Testis (tissue), 3 donors: ENCODE results near the gene APOBEC3A. TPM values are rescaled to one million over a fixed set of nuclear protein-coding genes. Genes with fewer than 3 reads are reported as not detected.
"Not testable (repeated sequence)": the region's sequence is repeated elsewhere in the genome, so short reads cannot be mapped to it uniquely, and the experiment has no call there.

ENCODE experiments used
- DNase-seq: peaks from one replicate; pipeline ENCODE4 v3.0.0-alpha.2; 2019
- H3K27ac ChIP-seq, 2 donors: fragments of 200-600 bp; sonication (generic); one replicate each; pipeline ENCODE4 v1.5.1; 2019
- H3K27me3 ChIP-seq: fragments of 200-600 bp; sonication (generic); one replicate; pipeline ENCODE4 v1.5.1; 2019
- H3K36me3 ChIP-seq: fragments of 200-600 bp; sonication (generic); one replicate; pipeline ENCODE4 v1.5.1; 2017; ENCODE audit warnings: low read depth; ENCODE audit errors: missing control alignments
- H3K4me1 ChIP-seq: fragments of 200-600 bp; sonication (generic); one replicate; pipeline ENCODE4 v1.5.1; 2019
- H3K4me3 ChIP-seq, 2 donors: fragments of 200-600 bp; sonication (generic); one replicate each; pipeline ENCODE4 v1.5.1; 2017 to 2019
- H3K9me3 ChIP-seq: fragments of 200-600 bp; sonication (generic); one replicate; pipeline ENCODE4 v1.5.1; 2017
- POLR2A ChIP-seq: fragments of 450-650 bp; IDR thresholded peaks from one replicate; pipeline ENCODE4 v1.6.1; 2017; ENCODE audit warnings: antibody characterized with exemption, mild to moderate bottlenecking, moderate library complexity
- WGBS, 2 donors: methylation state at CpG; one replicate each; pipeline ENCODE4 v1.1.5; 2018; 5-methylcytosine and 5-hydroxymethylcytosine counted together
- intact Hi-C: fragments of 100-400 bp; cut with DNase I; formaldehyde crosslinking; loops from one replicate; pipeline ENCODE4 v1.15.1; 2023; ENCODE audit warnings: low total_unique reads
- polyA plus RNA-seq: library from polyadenylated mRNA; stranded (reverse); fragments of 350-450 nt; fragmentation: Illumina TruSeq; extraction: RNeasy Lipid Tissue Mini Kit (QIAGEN cat#74804); gene quantifications from one replicate; pipeline ENCODE4 v1.2.3, GENCODE V29; 2014; ENCODE audit warnings: low read depth, low replicate concordance; ENCODE audit not compliant: insufficient read depth
- total RNA-seq, 2 donors: library from RNA; depleted of rRNA; stranded (reverse); fragments of >200 nt; gene quantifications; one replicate each; pipeline ENCODE4 v1.2.3, GENCODE V29; 2016
- TF ChIP-seq, protein P1 (sequence below), 3 experiments: fragments of 450-650 bp in 2 of 3; fragments of 200-600 bp in 1 of 3; sonication (generic) in 1 of 3; IDR thresholded peaks; one replicate each; pipeline ENCODE4 v1.5.1; 2016 to 2019; ENCODE audit warnings: antibody characterized with exemption in 3 of 3, mild to moderate bottlenecking in 2 of 3, moderate library complexity in 1 of 3

The APOBEC3A gene
- total and polyA plus RNA-seq, 3 donors from 2014 or later, result 0.50 to 1.1 TPM; not detected in 1

DNA sequence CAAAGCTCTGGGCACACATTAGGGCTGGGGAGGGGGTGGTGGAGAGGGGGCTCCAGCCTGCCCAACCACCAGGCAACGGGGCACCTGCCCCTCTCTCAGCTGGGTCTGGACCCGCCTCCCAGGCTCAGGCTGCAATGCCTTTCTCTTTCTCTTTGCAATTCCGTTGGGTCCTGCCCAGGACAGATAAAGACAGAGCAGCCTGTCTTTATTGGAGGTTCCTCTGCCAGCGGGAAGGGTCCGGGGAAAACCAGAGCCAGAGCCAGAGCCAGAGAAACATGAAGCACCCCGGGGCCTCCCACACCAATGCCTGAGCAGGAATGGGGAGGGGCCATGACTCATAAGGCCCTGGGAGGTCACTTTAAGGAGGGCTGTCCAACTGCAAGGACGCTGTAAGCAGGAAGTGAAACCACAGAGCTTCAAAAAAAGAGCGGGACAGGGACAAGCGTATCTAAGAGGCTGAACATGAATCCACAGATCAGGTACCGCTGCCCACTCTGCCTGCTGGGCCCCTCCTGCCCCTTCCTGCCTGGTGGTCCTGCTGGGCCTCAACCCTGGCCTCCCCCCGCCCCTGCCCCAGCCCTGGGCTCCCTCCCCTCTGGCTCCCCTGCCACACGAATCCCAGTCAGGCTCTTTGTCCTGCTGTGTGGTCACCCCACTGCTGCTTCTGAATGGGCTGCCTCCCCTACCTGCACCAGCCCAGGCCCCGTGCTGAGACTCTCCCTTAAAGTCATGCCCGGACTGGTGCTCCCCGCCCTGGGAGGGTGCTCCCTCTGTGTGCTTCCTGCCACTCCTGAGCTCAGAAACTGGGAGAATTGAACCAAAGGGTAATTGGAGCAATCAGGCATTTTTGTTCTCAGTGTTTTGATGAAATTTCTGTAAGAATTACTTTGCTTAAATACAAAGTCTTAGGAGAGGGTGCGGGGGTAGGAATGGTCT lies 24.9 kb downstream of the APOBEC3A start, which contains the start of gene APOBEC3B:
Gene APOBEC3B (plus strand): TSS at position 356 of the 936 bp plus-strand sequence. CDS start 107 bp downstream, at position 463.
- H3K27ac ChIP-seq, result peak within 1 kb of the TSS in 1 of 2 donors; percentile 29

DNA sequence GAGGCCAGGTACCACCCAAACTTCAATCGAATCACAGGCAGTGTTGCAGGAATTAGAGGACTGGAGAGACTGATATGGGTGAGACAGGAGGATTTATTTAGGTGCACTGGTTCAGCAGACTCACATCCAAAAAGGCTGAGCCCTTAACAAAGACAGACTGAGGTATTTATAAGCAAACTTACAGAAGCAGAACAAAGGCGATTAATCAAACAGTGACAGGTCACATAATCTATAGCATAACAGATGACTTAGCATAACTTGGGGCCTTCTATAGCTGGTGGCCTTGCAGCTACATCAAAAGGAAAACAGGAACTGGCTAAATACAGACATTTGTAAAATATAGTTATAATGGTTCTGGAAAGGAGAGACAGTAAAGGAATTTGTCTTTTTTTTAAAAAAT lies 26.8 kb downstream of the APOBEC3A start:
- no peak overlapping the region for H3K27ac ChIP-seq
- TF ChIP-seq, protein P1, sequence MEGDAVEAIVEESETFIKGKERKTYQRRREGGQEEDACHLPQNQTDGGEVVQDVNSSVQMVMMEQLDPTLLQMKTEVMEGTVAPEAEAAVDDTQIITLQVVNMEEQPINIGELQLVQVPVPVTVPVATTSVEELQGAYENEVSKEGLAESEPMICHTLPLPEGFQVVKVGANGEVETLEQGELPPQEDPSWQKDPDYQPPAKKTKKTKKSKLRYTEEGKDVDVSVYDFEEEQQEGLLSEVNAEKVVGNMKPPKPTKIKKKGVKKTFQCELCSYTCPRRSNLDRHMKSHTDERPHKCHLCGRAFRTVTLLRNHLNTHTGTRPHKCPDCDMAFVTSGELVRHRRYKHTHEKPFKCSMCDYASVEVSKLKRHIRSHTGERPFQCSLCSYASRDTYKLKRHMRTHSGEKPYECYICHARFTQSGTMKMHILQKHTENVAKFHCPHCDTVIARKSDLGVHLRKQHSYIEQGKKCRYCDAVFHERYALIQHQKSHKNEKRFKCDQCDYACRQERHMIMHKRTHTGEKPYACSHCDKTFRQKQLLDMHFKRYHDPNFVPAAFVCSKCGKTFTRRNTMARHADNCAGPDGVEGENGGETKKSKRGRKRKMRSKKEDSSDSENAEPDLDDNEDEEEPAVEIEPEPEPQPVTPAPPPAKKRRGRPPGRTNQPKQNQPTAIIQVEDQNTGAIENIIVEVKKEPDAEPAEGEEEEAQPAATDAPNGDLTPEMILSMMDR (IDR thresholded peaks at IDR 0.05), result no peak
- H3K27me3 ChIP-seq, result no peaks in the 10 kb centered on the region
- no peaks in the 10 kb centered on the region for H3K9me3 ChIP-seq
- no peaks in the 10 kb centered on the region for H3K36me3 ChIP-seq
- no peak overlapping the region for H3K4me3 ChIP-seq
- WGBS, 2 donors, result 88 to 96% methylated on average over 2 of the region's 2 CpGs
- intact Hi-C loops, result no loop called here
- H3K4me1 ChIP-seq, result peaks cover 19% of the 10 kb centered on the region
- DNase-seq, result no peak

More for the DNA sequence above, 24.9 kb downstream of the APOBEC3A start, which contains the start of gene APOBEC3B:
- Histone ChIP-seq H3K36me3 (no peaks in the 10 kb centered on the region), H3K9me3 (no peaks in the 10 kb centered on the region), H3K4me3 (peak within 1 kb of the TSS; percentile 15 to 20), H3K4me1 (peaks cover 19% of the 10 kb centered on the region), H3K27me3 (no peaks in the 10 kb centered on the region)
- intact Hi-C loops, result no loop called here
- WGBS, 2 donors, result 12 to 19% methylated on average over 12 to 16 of the region's 16 CpGs
- TF ChIP-seq POLR2A, result no peak
- TF ChIP-seq, protein P1 (IDR thresholded peaks at IDR 0.05), result no peak
- DNase-seq, result peak; percentile 94

DNA sequence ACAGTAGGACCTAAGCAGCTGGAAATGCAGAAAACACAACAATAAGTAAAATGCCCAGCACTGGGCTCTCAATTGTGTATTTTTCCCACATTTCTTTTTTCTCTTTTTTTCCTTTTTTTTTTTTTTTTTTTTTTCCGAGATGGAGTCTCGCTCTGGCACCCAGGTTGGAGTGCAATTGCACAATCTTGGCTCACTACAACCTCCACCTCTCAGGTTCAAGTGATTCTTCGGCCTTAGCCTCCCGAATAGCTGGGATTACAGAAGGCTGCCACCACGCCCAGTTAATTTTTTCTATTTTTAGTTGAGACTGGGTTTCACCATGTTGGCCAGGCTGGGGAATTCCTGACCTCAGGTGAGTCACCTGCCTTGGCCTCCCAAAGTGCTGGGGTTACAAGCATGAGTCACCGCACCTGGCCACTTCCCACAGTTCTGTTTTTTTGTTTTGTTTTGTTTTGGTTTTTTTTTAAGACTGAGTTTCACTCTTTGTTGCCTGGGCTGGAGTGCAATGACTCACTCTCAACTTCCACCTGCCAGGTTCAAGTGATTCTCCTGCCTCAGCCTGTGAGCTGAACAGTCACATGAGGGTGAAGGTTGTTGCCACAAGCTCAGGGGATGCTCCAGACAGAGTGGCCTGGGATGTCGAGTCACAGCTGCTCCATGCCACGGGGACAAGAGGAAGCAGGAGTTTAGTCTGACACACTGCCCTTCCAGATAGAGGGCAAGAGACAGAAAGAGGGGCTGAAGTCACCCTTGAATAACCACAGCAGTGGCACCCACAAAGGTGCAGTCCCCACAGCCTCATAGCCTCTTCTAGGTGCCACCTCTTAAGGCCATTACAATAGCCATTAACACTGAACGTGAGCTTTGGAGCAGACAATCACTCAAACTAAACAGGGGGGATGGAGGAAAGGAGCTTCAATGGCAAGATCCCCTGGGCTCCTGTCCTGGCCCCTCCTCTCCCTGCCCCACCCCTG lies 27.7 kb downstream of the APOBEC3A start:
- intact Hi-C loops, H3K27me3 ChIP-seq, DNase-seq, H3K27ac ChIP-seq, H3K9me3 ChIP-seq, H3K4me3 ChIP-seq, H3K36me3 ChIP-seq: not testable (repeated sequence)
- H3K4me1 ChIP-seq, result peaks cover 19% of the 10 kb centered on the region
- WGBS, 2 donors, result 90 to 95% methylated on average over 9 of the region's 9 CpGs

DNA sequence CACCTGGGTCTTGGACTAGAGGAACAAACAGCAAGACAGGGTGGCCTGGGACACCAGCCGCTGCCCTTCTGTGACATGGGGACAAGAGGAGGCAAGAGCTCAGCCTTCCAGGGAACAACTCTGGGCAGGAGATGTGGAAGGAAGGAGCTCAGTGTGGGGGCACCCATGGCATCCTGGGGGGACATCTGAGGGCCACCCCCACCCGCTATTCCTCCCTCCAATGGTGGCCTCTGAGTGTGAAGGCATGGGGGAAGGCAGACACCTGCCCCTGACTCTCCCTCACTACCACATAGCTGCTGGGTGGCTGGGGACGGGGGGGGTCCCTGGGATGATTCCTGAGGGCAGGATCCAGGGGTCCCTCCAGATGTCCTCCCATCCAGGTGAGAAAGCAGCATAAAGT lies 29.2 kb downstream of the APOBEC3A start:
- Histone ChIP-seq H3K9me3 (no peaks in the 10 kb centered on the region), H3K4me3 (no peak overlapping the region), H3K36me3 (no peaks in the 10 kb centered on the region), H3K27ac (no peak overlapping the region), H3K27me3 (no peaks in the 10 kb centered on the region), H3K4me1 (peaks cover 11% of the 10 kb centered on the region)
- intact Hi-C loops, result no loop called here
- TF ChIP-seq, protein P1 (IDR thresholded peaks at IDR 0.05), result no peak
- TF ChIP-seq POLR2A, result no peak
- WGBS, 2 donors, result 86 to 94% methylated on average over 1 to 3 of the region's 3 CpGs
- no peak for DNase-seq
